Measurements from ENCODE around the gene HEG1. TPM values are rescaled to one million over a fixed set of nuclear protein-coding genes. Genes with fewer than 3 reads are reported as not detected.

Gene HEG1
- total and polyA plus RNA-seq, 2 of the 8 experiments (the other 6 are each of a cell fraction or from before 2014, with no cell fraction given): 5.3 to 9.7 TPM

DNA sequence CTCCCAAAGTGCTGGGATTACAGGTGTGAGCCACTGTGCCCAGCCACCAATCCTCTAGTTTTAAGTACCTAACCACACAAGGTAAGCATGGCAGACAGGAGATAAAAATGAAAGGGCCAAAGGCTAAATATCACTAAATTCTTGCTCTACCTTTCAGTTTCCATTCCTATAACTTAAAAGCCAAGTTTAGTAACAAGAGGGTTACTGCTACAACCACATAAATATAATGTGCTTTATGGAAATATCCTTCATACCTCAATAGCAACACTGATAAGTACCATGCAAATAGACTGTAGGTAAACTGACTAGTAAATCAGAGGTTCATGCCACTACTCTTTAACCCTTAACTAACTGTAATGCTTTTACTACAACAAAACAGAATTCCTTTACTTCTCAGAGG, 82.5 kb downstream of the HEG1 start:
- CTCF ChIA-PET (ENCODE audit: partially characterized antibody): interaction anchor here (0.8 to 1.0 kb wide), 2 partner anchors 8 to 11 kb away, joined by 3 read pairs; no protein-coding TSS in a partner anchor
- no peak overlapping the region for H2BK15ac ChIP-seq (ENCODE audit: low read length)
- DNase-seq (ENCODE audit: low read depth in 1 of 2, low spot score in 2 of 2) (no peak), FAIRE-seq (no peak)
- no peak overlapping the region for H2BK120ac ChIP-seq (replicated peaks; ENCODE audit: low read depth, low read length)
- no peak overlapping the region for H3K56ac ChIP-seq (replicated peaks; ENCODE audit: insufficient read length, low read depth, low read length)
- no peak overlapping the region for H2AK5ac ChIP-seq (ENCODE audit: low read depth, low read length)
- H3K79me1 ChIP-seq (ENCODE audit: low read depth, low read length): no peaks in the 10 kb centered on the region
- no peaks in the 10 kb centered on the region for H4K20me1 ChIP-seq (replicated peaks in 1 of 2; ENCODE audit: control insufficient read depth in 1 of 2, insufficient read depth in 2 of 2, low read length in 2 of 2)
- no peaks in the 10 kb centered on the region for H3K4me1 ChIP-seq (replicated peaks in 1 of 4; ENCODE audit: control insufficient read depth in 3 of 4, insufficient read depth in 4 of 4, low read length in 3 of 4)
- H3K14ac ChIP-seq (ENCODE audit: insufficient read length): no peak overlapping the region
- H3K79me2 ChIP-seq (ENCODE audit: control insufficient read depth in 1 of 2, insufficient read depth in 2 of 2, low read length in 2 of 2): no peaks in the 10 kb centered on the region
- H3K18ac ChIP-seq (ENCODE audit: extremely low read depth, low read length): no peak overlapping the region
- H2BK20ac ChIP-seq (ENCODE audit: low read length): no peak overlapping the region
- H3K9me3 ChIP-seq (ENCODE audit: insufficient read depth in 2 of 2, low read depth in 1 of 2, low read length in 1 of 2): no peaks in the 10 kb centered on the region
- H3K4me2 ChIP-seq (ENCODE audit: insufficient read depth in 1 of 2, low read depth in 2 of 2, low read length in 2 of 2): no peak overlapping the region
- no peaks in the 10 kb centered on the region for H3K27me3 ChIP-seq (replicated peaks in 1 of 4; ENCODE audit: control insufficient read depth in 3 of 4, extremely low read depth in 1 of 4, insufficient read depth in 3 of 4, low read length in 3 of 4)
- H3K23ac ChIP-seq (ENCODE audit: insufficient read length): no peak overlapping the region
- H3K9ac ChIP-seq (replicated peaks in 1 of 4; ENCODE audit: extremely low read depth in 1 of 4, low read depth in 3 of 4, low read length in 3 of 4): no peak overlapping the region
- H4K8ac ChIP-seq (ENCODE audit: extremely low read depth, insufficient read depth, low read length): no peak overlapping the region
- H3K4me3 ChIP-seq (ENCODE audit: extremely low read depth in 1 of 4, insufficient read depth in 2 of 4, low read depth in 3 of 4, low read length in 4 of 4): no peak overlapping the region
- H2BK5ac ChIP-seq (ENCODE audit: low read depth, low read length): no peak overlapping the region
- H4K5ac ChIP-seq (ENCODE audit: insufficient read length, low read depth, low read length): no peak overlapping the region
- no peak overlapping the region for H3K27ac ChIP-seq (ENCODE audit: low read depth, low read length)
- H3K23me2 ChIP-seq (ENCODE audit: low read depth, low read length): no peaks in the 10 kb centered on the region
- peaks cover 0 to 4% (median 2%) of the 10 kb centered on the region in 4 experiments; a peak in 4 of 8 replicates for H3K36me3 ChIP-seq (ENCODE audit: control insufficient read depth in 2 of 4, insufficient read depth in 4 of 4, low read length in 3 of 4)
- POLR2A ChIA-PET (ENCODE audit: partially characterized antibody): no interaction called here
- H4K91ac ChIP-seq (replicated peaks; ENCODE audit: insufficient read length, low read length): no peak overlapping the region
- no peak overlapping the region for H2AFZ ChIP-seq (ENCODE audit: low read length)
- no peak overlapping the region for H3K4ac ChIP-seq (replicated peaks; ENCODE audit: insufficient read length, low read depth, low read length)
- H2BK12ac ChIP-seq (ENCODE audit: low read depth, low read length): no peak overlapping the region
- TF ChIP-seq BCL11A (IDR thresholded peaks at IDR 0.05; ENCODE audit: low read depth in 2 of 2, low read length in 2 of 2): no peak
- TF ChIP-seq CHD1 (IDR thresholded peaks at IDR 0.05; ENCODE audit: low read depth, low read length): no peak
- no peak for TF ChIP-seq RXRA (IDR thresholded peaks at IDR 0.05; ENCODE audit: insufficient read depth, low read depth, low read length)
- no peak for TF ChIP-seq SP4 (IDR thresholded peaks at IDR 0.05; ENCODE audit: low read length)
- no peak for TF ChIP-seq ZNF274 (IDR thresholded peaks at IDR 0.05; ENCODE audit: borderline replicate concordance, extremely low read depth, low read length)
- TF ChIP-seq ATF3 (IDR thresholded peaks at IDR 0.05; ENCODE audit: insufficient read depth, low read depth, low read length): no peak
- no peak for TF ChIP-seq KDM5A (IDR thresholded peaks at IDR 0.05; ENCODE audit: low read length)
- no peak for TF ChIP-seq BRCA1 (IDR thresholded peaks at IDR 0.05; ENCODE audit: low read depth, low read length)
- no peak for TF ChIP-seq CTBP2 (IDR thresholded peaks at IDR 0.05; ENCODE audit: borderline replicate concordance, insufficient read depth, insufficient read length, low read length)
- TF ChIP-seq EGR1 (IDR thresholded peaks at IDR 0.05; ENCODE audit: borderline replicate concordance, low read depth, low read length): no peak
- TF ChIP-seq TBP (IDR thresholded peaks at IDR 0.05; ENCODE audit: low read depth, low read length): no peak
- no peak for TF ChIP-seq HDAC2 (IDR thresholded peaks at IDR 0.05; ENCODE audit: borderline replicate concordance in 1 of 2, low read depth in 2 of 2, low read length in 2 of 2)
- no peak for TF ChIP-seq TAF7 (optimal IDR thresholded peaks at IDR 0.05; ENCODE audit: borderline replicate concordance, low read depth, low read length)
- TF ChIP-seq RBBP5 (IDR thresholded peaks at IDR 0.05; ENCODE audit: borderline replicate concordance, low read depth, low read length): no peak
- TF ChIP-seq EZH2 (IDR thresholded peaks at IDR 0.05; ENCODE audit: low read depth, low read length, severe bottlenecking): no peak

Data from H1 (cell line).